ENCODE data around the gene CCDC178. TPM values are rescaled to one million over a fixed set of nuclear protein-coding genes. Genes with fewer than 3 reads are reported as not detected.

Gene CCDC178
- total and polyA plus RNA-seq, 2 donors from 2014 or later: 3.7 to 4.6 TPM

DNA sequence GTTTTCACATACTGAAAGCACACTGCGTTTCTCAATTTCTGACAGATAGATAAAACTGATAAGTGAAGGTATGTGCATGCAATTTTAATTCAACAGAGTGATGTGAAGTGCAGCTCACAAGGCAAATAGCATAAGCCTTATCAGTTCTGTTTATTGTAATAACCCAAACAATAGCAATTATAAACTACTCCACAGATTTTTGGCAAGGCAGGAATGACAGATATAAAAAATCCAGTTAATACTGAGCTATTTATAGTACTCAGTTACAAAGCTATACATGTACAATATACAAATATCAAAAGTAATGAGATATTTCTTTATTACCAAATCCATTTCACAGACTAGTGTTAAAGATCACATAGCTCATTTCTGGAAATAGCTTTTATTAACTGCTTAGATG lies 456.8 kb downstream of the CCDC178 start:
- H3K27ac ChIP-seq (ENCODE audit: low read depth in 2 of 2, low read length in 2 of 2): no peak overlapping the region
- intact Hi-C loops (cut with DNase I): no loop called here
- H3K36me3 ChIP-seq (ENCODE audit: control insufficient read depth in 2 of 3, insufficient read depth in 3 of 3, low read length in 3 of 3): no peaks in the 10 kb centered on the region
- no peak overlapping the region for H3K9ac ChIP-seq (ENCODE audit: low read length in 3 of 3)
- no peak overlapping the region for H3K4me3 ChIP-seq (ENCODE audit: low read length in 3 of 3)
- FAIRE-seq (no peak), DNase-seq (no peak)
- no peaks in the 10 kb centered on the region for H3K27me3 ChIP-seq (ENCODE audit: control insufficient read depth, insufficient read depth, low read length)
- TF ChIP-seq, protein P1, sequence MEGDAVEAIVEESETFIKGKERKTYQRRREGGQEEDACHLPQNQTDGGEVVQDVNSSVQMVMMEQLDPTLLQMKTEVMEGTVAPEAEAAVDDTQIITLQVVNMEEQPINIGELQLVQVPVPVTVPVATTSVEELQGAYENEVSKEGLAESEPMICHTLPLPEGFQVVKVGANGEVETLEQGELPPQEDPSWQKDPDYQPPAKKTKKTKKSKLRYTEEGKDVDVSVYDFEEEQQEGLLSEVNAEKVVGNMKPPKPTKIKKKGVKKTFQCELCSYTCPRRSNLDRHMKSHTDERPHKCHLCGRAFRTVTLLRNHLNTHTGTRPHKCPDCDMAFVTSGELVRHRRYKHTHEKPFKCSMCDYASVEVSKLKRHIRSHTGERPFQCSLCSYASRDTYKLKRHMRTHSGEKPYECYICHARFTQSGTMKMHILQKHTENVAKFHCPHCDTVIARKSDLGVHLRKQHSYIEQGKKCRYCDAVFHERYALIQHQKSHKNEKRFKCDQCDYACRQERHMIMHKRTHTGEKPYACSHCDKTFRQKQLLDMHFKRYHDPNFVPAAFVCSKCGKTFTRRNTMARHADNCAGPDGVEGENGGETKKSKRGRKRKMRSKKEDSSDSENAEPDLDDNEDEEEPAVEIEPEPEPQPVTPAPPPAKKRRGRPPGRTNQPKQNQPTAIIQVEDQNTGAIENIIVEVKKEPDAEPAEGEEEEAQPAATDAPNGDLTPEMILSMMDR (IDR thresholded peaks at IDR 0.05; ENCODE audit: borderline replicate concordance, extremely low read depth, insufficient read depth): no peak
- no peaks in the 10 kb centered on the region for H3K4me1 ChIP-seq (ENCODE audit: control insufficient read depth in 2 of 3, insufficient read depth in 2 of 3, low read depth in 1 of 3, low read length in 3 of 3)
- H3K9me3 ChIP-seq (ENCODE audit: control insufficient read depth in 2 of 3, insufficient read depth in 1 of 3, low read length in 3 of 3): no peaks in the 10 kb centered on the region

DNA sequence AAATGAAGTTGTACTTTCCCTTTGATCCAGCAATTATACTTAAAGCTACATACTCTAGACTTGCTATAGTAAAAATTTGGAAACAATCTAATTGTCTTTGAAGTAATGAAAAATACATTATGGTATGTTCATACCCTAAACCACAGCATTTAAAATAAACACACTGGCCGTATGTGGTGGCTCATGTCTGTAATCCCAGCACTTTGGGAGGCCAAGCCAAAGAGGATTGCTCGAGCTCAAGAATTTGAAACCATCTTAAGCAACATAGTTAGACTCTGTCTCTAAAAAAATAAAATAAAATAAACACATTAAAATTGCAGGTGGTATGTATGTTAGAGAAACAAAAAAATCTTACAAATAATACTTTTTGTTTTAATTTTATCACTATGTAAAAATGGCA lies 459.6 kb downstream of the CCDC178 start:
- Histone ChIP-seq H3K9ac (ENCODE audit: low read length in 3 of 3) (no peak overlapping the region), H3K27ac (ENCODE audit: low read depth in 2 of 2, low read length in 2 of 2) (no peak overlapping the region), H3K36me3 (ENCODE audit: control insufficient read depth in 2 of 3, insufficient read depth in 3 of 3, low read length in 3 of 3) (no peaks in the 10 kb centered on the region), H3K4me1 (ENCODE audit: control insufficient read depth in 2 of 3, insufficient read depth in 2 of 3, low read depth in 1 of 3, low read length in 3 of 3) (no peaks in the 10 kb centered on the region), H3K9me3 (ENCODE audit: control insufficient read depth in 2 of 3, insufficient read depth in 1 of 3, low read length in 3 of 3) (no peaks in the 10 kb centered on the region), H3K27me3 (ENCODE audit: control insufficient read depth, insufficient read depth, low read length) (no peaks in the 10 kb centered on the region), H3K4me3 (ENCODE audit: low read length in 3 of 3) (no peak overlapping the region)
- TF ChIP-seq, protein P1 (IDR thresholded peaks at IDR 0.05; ENCODE audit: borderline replicate concordance, extremely low read depth, insufficient read depth): no peak
- FAIRE-seq (no peak), DNase-seq (no peak)
- intact Hi-C loops (cut with DNase I): no loop called here

DNA sequence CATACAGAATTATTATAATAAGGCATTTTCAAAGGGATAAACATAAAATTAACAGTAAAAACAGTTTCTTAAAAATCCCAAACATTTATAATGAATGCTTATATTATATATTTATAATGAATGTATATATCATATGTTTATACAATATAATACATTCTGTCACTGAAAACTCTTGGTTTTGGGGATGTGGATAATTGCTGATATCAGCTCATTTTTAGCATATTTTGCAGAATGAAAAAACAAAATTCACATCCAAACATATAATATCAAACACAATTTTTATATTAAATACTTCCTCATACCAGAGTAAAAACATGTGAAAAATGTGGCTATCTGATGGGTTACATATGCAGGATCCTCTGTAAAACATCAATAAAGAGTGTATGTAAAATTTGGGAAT lies 465.0 kb downstream of the CCDC178 start:
- FAIRE-seq (no peak), DNase-seq (no peak)
- no peaks in the 10 kb centered on the region for H3K36me3 ChIP-seq (ENCODE audit: control insufficient read depth in 2 of 3, insufficient read depth in 3 of 3, low read length in 3 of 3)
- H3K27ac ChIP-seq (ENCODE audit: low read depth in 2 of 2, low read length in 2 of 2): no peak overlapping the region
- H3K4me3 ChIP-seq (ENCODE audit: low read length in 3 of 3): no peak overlapping the region
- H3K4me1 ChIP-seq (ENCODE audit: control insufficient read depth in 2 of 3, insufficient read depth in 2 of 3, low read depth in 1 of 3, low read length in 3 of 3): peaks cover 0 to 7% (median 3%) of the 10 kb centered on the region in 3 donors
- H3K9ac ChIP-seq (ENCODE audit: low read length in 3 of 3): no peak overlapping the region
- no peaks in the 10 kb centered on the region for H3K9me3 ChIP-seq (ENCODE audit: control insufficient read depth in 2 of 3, insufficient read depth in 1 of 3, low read length in 3 of 3)
- TF ChIP-seq, protein P1 (IDR thresholded peaks at IDR 0.05; ENCODE audit: borderline replicate concordance, extremely low read depth, insufficient read depth): no peak
- intact Hi-C loops (cut with DNase I): no loop called here
- no peaks in the 10 kb centered on the region for H3K27me3 ChIP-seq (ENCODE audit: control insufficient read depth, insufficient read depth, low read length)

DNA sequence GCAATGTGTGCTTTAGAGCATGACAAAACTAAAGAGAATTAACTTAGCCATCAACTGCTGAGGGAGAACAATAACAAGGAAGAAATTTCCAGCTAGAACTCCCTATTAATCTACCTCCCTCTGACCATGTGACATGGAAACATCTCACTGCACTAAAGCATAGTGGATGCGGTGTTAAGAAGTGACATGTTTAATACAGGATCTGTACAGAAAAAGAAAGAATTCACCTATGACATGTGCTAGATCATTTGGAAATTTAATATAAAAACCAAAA lies 465.4 kb downstream of the CCDC178 start:
- Histone ChIP-seq H3K4me3 (ENCODE audit: low read length in 3 of 3) (peak overlapping the region in 1 of 3 donors; percentile 15), H3K4me1 (ENCODE audit: control insufficient read depth in 2 of 3, insufficient read depth in 2 of 3, low read depth in 1 of 3, low read length in 3 of 3) (peaks cover 0 to 7% (median 3%) of the 10 kb centered on the region in 3 donors), H3K27ac (ENCODE audit: low read depth in 2 of 2, low read length in 2 of 2) (no peak overlapping the region), H3K36me3 (ENCODE audit: control insufficient read depth in 2 of 3, insufficient read depth in 3 of 3, low read length in 3 of 3) (no peaks in the 10 kb centered on the region), H3K27me3 (ENCODE audit: control insufficient read depth, insufficient read depth, low read length) (no peaks in the 10 kb centered on the region), H3K9ac (ENCODE audit: low read length in 3 of 3) (no peak overlapping the region), H3K9me3 (ENCODE audit: control insufficient read depth in 2 of 3, insufficient read depth in 1 of 3, low read length in 3 of 3) (no peaks in the 10 kb centered on the region)
- TF ChIP-seq, protein P1 (IDR thresholded peaks at IDR 0.05; ENCODE audit: borderline replicate concordance, extremely low read depth, insufficient read depth): no peak
- DNase-seq (peak in 2 of 5 donors; percentile 62 to 78), FAIRE-seq (no peak)
- intact Hi-C loops (cut with DNase I): no loop called here
